NCI-H2196 (cell line): ENCODE results near the gene CCDC174.

Experiments used
- DNase-seq: peaks from one replicate; lab custom pipeline; 2025; ENCODE audit not compliant: unreplicated experiment; lab: John Stamatoyannopoulos, UW

The CCDC174 gene

GRCh38 chr3:14699643-14700042 lies 48.1 kb downstream of the CCDC174 start:
- DNase-seq: no peak

DNA sequence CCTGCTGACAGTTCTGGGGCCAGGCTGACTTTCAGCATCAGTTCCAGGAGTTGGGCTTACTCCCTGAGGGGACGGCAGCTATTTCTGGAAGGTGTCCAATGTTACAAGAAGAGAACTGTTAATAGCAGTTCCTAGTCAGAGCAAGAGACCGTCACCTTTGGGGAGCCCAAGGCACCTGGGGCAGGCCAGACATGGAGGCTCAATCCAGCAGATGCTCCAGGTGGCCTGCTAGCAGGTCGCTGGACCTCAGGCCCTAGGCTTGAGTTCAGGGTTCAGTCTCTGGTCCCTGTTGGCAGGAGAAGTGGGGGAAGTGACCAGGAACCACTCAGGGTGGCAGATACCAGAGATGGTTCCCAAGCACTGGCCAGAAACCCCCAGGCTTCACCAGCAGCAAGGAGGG lies 49.3 kb downstream of the CCDC174 start:
- DNase-seq: no peak

DNA sequence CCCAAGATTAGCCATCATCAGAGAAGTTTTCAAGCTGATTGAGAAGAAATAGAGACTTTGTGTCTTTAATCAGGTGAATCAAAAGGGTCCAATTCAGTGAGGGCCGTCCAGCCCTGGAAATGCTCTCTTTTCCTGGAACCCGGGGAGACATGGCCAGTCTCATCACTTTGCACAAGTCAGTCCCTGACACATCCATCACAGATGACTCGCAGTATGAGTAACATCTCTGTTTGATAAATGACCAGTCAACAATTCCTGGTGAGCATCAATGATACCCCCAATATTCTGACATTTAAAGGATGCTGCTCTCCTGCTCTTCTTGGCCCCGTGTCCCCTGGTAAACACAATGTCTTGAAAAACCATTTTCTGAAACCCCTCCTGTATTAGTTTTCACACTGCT lies 50.1 kb downstream of the CCDC174 start:
- DNase-seq: no peak

DNA sequence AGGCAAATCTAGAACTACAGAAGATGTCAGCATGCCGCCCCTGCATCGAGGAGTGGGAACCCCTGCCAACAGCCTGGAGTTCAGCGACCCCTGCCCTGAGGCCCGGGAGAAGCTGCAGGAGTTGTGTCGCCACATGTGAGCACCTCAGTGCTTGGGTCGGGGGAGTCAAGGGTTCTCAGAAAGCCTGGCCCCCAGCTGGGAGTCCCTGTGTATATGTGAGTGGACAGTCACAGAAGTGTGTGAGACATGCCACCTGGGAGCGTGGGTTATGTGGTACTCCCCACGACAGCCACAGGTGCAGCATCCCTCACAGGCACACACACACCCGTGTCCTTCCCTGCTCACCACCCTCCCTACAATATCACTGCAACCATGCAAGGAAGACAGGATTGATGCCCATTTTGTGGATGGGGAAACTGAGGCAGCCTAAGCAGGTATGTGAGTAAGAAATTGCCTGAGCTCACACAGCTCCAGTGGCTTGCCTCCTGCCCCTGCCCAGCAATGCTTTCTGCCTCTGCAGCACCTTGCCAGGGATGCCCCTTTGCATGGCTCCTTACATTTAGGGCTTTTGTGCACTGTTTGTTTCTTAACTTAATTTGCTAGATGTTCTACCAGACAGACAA lies 51.7 kb downstream of the CCDC174 start:
- DNase-seq: no peak

GRCh38 chr3:14703791-14704190 lies 52.2 kb downstream of the CCDC174 start:
- no peak for DNase-seq

DNA sequence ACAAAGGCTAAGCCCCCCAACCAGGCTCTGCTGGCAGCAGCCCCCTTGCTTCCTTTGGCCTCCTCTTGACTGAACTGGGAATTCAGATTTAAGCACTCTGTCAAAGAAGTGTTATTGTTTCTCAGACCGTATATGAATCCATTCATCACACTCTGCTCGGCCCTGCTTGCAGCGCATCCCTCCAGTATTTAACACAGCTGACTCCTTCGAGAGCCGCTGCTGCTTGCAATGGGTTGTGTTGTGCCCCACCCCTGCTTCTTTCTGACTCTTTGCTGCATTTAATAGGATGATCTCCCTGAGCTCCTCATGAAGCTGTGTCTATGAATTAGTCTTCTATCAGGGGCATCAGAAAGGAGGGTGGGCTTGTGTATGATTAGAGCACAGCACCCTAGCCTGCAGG lies 54.5 kb downstream of the CCDC174 start:
- DNase-seq: no peak

DNA sequence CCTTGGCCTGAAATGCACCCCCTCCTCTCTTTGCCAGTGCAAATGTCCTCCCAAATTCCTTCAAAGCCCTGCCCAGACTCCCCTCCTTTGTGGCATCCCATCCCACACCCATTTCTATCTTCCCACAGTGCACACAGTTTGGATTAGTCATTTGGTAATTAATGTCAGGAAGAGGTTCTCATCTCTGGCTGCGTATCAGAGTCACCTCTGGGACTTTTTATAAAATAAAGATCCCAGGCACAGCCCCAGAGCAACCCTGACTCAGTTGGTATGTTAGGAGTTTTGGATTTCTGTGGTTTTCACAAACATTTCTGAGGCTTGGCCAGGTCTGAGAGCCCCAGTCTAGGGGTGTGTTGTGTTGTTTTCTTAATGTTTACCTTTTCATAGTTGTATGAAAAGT lies 65.0 kb downstream of the CCDC174 start:
- no peak for DNase-seq

- DNase-seq: no peak
Observed at GRCh38 chr3:14717307-14717706, 65.7 kb downstream of the CCDC174 start.

- DNase-seq: no peak
Observed at GRCh38 chr3:14718539-14718938, 67.0 kb downstream of the CCDC174 start.

DNA sequence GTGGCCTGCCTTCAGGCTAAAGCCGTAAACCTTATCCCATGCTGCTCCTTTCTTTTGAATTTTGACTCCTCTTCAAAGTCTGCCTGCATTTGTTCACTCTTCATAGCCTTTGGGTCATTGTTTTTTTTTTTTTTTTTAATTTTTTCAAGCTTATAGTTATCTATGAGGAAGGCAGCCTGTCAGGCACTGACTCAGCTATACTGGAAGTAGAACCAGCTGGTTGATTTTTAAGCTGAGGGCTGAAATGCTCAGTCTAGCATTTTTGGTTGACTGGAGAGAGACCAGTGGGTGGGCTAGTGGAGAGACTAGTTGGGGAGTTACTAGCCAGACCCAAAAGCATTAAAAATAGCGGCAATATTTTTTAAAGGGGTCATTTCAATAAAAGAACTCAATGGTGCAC lies 67.4 kb downstream of the CCDC174 start:
- DNase-seq: no peak

DNA sequence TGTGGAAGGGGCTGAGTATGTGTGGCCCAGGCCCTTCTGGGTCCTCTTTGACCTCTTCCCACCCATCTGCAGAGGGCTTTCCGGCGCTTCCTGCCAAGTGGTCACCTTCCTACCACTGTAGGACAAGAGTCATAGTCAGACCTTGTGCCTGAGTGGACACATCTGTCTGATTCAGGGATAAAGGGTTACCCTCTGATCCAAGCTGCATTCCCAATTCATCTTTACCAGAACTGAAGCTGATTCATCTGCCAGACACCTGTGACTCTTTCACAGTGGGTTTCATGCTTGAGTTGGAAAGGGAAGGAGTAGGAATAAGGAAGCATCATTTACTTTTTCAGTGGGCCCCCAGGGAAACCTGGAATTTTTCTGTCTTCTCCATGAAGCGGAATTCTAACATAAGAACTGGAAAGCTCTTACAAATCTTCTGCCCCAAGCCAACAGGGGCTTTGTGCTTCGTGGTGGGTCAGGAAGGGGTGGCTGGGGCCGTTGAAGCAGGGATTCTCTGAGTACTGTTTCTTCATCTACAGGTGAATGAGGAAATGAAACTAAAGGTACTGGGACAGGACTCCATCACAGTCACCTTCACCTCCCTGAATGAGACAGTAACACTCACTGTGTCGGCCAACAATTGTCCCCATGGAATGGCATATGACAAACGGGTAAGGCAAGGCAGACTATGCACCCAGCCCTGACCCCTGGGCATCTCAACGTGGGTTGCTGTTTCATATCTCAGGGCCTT lies 69.7 kb downstream of the CCDC174 start:
- no peak for DNase-seq
